ENCODE results near the gene LARGE1. TPM values are rescaled to one million over a fixed set of nuclear protein-coding genes. Genes with fewer than 3 reads are reported as not detected.

Gene LARGE1
- total and polyA plus RNA-seq, 2 donors (not counting 1 experiment from before 2014, with no cell fraction given) = 14.1 to 19.2 TPM

- H3K4me2 ChIP-seq (ENCODE audit: extremely low read depth, insufficient read depth, low read length) = no peak overlapping the region
- no peak for DNase-seq (ENCODE audit: low read depth in 2 of 2)
Observed at GRCh38 chr22:33535937-33536875, 384.1 kb downstream of the LARGE1 start.

GRCh38 chr22:33529424-33530113 is 390.7 kb downstream of the LARGE1 start:
- H3K9ac ChIP-seq (ENCODE audit: insufficient read depth, low read length) = no peak overlapping the region
- peak; percentile 2 to 71 for DNase-seq (ENCODE audit: low read depth in 2 of 2)

More at GRCh38 chr22:33535937-33536875, 384.1 kb downstream of the LARGE1 start:
- TF ChIP-seq EZH2 (IDR thresholded peaks at IDR 0.05; ENCODE audit: low read length, missing control alignments) (no peak), CTCF (conservative IDR thresholded peaks at IDR 0.05 in 1 of 2, IDR thresholded peaks at IDR 0.05 in 1 of 2; ENCODE audit: low read depth in 1 of 2, low read length in 2 of 2) (no peak)
- no peak overlapping the region for H3K9ac ChIP-seq (ENCODE audit: insufficient read depth, low read length)
- H3K36me3 ChIP-seq (ENCODE audit: control insufficient read depth, insufficient read depth, low read length) = no peaks in the 10 kb centered on the region
- no peak overlapping the region for H3K27ac ChIP-seq (ENCODE audit: insufficient read depth, low read length)
- no peak overlapping the region for H2AFZ ChIP-seq (ENCODE audit: low read length)
- no peak overlapping the region for H3K4me3 ChIP-seq (replicated peaks in 1 of 4; ENCODE audit: control extremely low read depth in 1 of 4, insufficient read depth in 1 of 4, low read depth in 3 of 4, low read length in 4 of 4)
- no peaks in the 10 kb centered on the region for H3K79me2 ChIP-seq (ENCODE audit: control insufficient read depth, insufficient read depth, low read length)
- no peaks in the 10 kb centered on the region for H4K20me1 ChIP-seq (ENCODE audit: control insufficient read depth, extremely low read depth, insufficient read depth, low read length)
- no peaks in the 10 kb centered on the region for H3K4me1 ChIP-seq (ENCODE audit: control insufficient read depth, extremely low read depth, insufficient read depth, low read length)
- no peaks in the 10 kb centered on the region for H3K27me3 ChIP-seq (ENCODE audit: control insufficient read depth, insufficient read depth, low read length)
- H3K9me3 ChIP-seq (ENCODE audit: control insufficient read depth, insufficient read depth, low read depth, low read length) = no peaks in the 10 kb centered on the region

More at GRCh38 chr22:33529424-33530113, 390.7 kb downstream of the LARGE1 start:
- no peak overlapping the region for H3K4me3 ChIP-seq (replicated peaks in 1 of 4; ENCODE audit: control extremely low read depth in 1 of 4, insufficient read depth in 1 of 4, low read depth in 3 of 4, low read length in 4 of 4)
- H3K27ac ChIP-seq (ENCODE audit: insufficient read depth, low read length) = no peak overlapping the region
- no peaks in the 10 kb centered on the region for H3K9me3 ChIP-seq (ENCODE audit: control insufficient read depth, insufficient read depth, low read depth, low read length)
- H3K36me3 ChIP-seq (ENCODE audit: control insufficient read depth, insufficient read depth, low read length) = no peaks in the 10 kb centered on the region
- no peaks in the 10 kb centered on the region for H3K4me1 ChIP-seq (ENCODE audit: control insufficient read depth, extremely low read depth, insufficient read depth, low read length)
- no peaks in the 10 kb centered on the region for H3K27me3 ChIP-seq (ENCODE audit: control insufficient read depth, insufficient read depth, low read length)
- H3K79me2 ChIP-seq (ENCODE audit: control insufficient read depth, insufficient read depth, low read length) = no peaks in the 10 kb centered on the region
- H4K20me1 ChIP-seq (ENCODE audit: control insufficient read depth, extremely low read depth, insufficient read depth, low read length) = no peaks in the 10 kb centered on the region
- no peak overlapping the region for H3K4me2 ChIP-seq (ENCODE audit: extremely low read depth, insufficient read depth, low read length)
- TF ChIP-seq EZH2 (IDR thresholded peaks at IDR 0.05; ENCODE audit: low read length, missing control alignments) = no peak
- TF ChIP-seq CTCF (conservative IDR thresholded peaks at IDR 0.05 in 1 of 2, IDR thresholded peaks at IDR 0.05 in 1 of 2; ENCODE audit: low read depth in 1 of 2, low read length in 2 of 2) = no peak
- H2AFZ ChIP-seq (ENCODE audit: low read length) = no peak overlapping the region

Measured in fibroblast of lung (primary cell).